H9 (cell line): ENCODE measurements around the gene ZNF804A. TPM values are rescaled to one million over a fixed set of nuclear protein-coding genes. Genes with fewer than 3 reads are reported as not detected.

Experiments
- DNase-seq: peaks from one replicate; pipeline ENCODE4 v3.0.0-alpha.2; 2017
- H2AFZ ChIP-seq: one replicate; pipeline ENCODE4 v1.6.1; 2013; ENCODE audit warnings: mild to moderate bottlenecking, low read length, control low read depth, moderate library complexity
- H2AK5ac ChIP-seq: 2 replicates; pipeline ENCODE4 v1.6.1; 2013; ENCODE audit warnings: low read length, control low read depth, mixed read lengths; ENCODE audit not compliant: insufficient read length
- H2BK120ac ChIP-seq: one replicate; pipeline ENCODE4 v1.6.1; 2013; ENCODE audit warnings: low read depth, mild to moderate bottlenecking, low read length, control low read depth, inconsistent platforms; ENCODE audit not compliant: poor library complexity, severe bottlenecking
- H2BK12ac ChIP-seq: 2 replicates; pipeline ENCODE4 v1.6.1; 2013; ENCODE audit warnings: low read length, control low read depth, mixed read lengths, low read depth; ENCODE audit not compliant: insufficient read length
- H2BK15ac ChIP-seq: 2 replicates; pipeline ENCODE4 v1.6.1; 2013; ENCODE audit warnings: low read depth, low read length, control low read depth
- H2BK20ac ChIP-seq: one replicate; pipeline ENCODE4 v1.6.1; 2013; ENCODE audit warnings: low read depth, mild to moderate bottlenecking, low read length, control low read depth, inconsistent platforms; ENCODE audit not compliant: poor library complexity, severe bottlenecking
- H2BK5ac ChIP-seq: 2 replicates; pipeline ENCODE4 v1.6.1; 2013; ENCODE audit warnings: low read length, control low read depth, mixed read lengths; ENCODE audit not compliant: insufficient read length
- H3K14ac ChIP-seq: 2 replicates; pipeline ENCODE4 v1.6.1; 2013; ENCODE audit warnings: low read length, control low read depth; ENCODE audit not compliant: insufficient read depth
- H3K18ac ChIP-seq: 2 replicates; pipeline ENCODE4 v1.6.1; 2013; ENCODE audit warnings: low read depth, mild to moderate bottlenecking, mixed read lengths, low read length, control low read depth; ENCODE audit not compliant: insufficient read length
- H3K23ac ChIP-seq: 2 replicates; pipeline ENCODE4 v1.6.1; 2013; ENCODE audit warnings: low read length, control low read depth, mixed read lengths, low read depth; ENCODE audit not compliant: insufficient read length
- H3K23me2 ChIP-seq: 2 replicates; pipeline ENCODE4 v1.6.1; 2013; ENCODE audit warnings: low read depth, mild to moderate bottlenecking, mixed read lengths, low read length, control low read depth; ENCODE audit not compliant: insufficient read length, poor library complexity, severe bottlenecking
- H3K27ac ChIP-seq: 2 replicates; pipeline ENCODE4 v1.5.1; 2013; ENCODE audit warnings: low read length, control low read depth, mixed read lengths, low read depth; ENCODE audit not compliant: insufficient read length
- H3K27me3 ChIP-seq: 2 replicates; pipeline ENCODE4 v1.6.1; 2013; ENCODE audit warnings: low read length, control low read depth, inconsistent platforms; ENCODE audit not compliant: insufficient read depth
- H3K4ac ChIP-seq: 2 replicates; pipeline ENCODE4 v1.6.1; 2013; ENCODE audit warnings: low read depth, mild to moderate bottlenecking, control low read depth, inconsistent platforms, low read length, moderate library complexity
- H3K4me1 ChIP-seq: 2 replicates; pipeline ENCODE4 v1.6.1; 2013; ENCODE audit warnings: low read length, control low read depth, inconsistent platforms; ENCODE audit not compliant: insufficient read depth
- H3K4me2 ChIP-seq: 2 replicates; pipeline ENCODE4 v1.6.1; 2013; ENCODE audit warnings: low read length, control low read depth, mixed read lengths; ENCODE audit not compliant: insufficient read length, insufficient read depth
- H3K56ac ChIP-seq: 2 replicates; pipeline ENCODE4 v1.6.1; 2013; ENCODE audit warnings: low read depth, mild to moderate bottlenecking, mixed read lengths, low read length, control low read depth; ENCODE audit not compliant: insufficient read length
- H3K79me1 ChIP-seq: 2 replicates; pipeline ENCODE4 v1.6.1; 2013; ENCODE audit warnings: low read depth, mild to moderate bottlenecking, moderate library complexity, low read length, control low read depth, inconsistent platforms; ENCODE audit not compliant: insufficient read depth, poor library complexity, severe bottlenecking
- H3K79me2 ChIP-seq: 2 replicates; pipeline ENCODE4 v1.6.1; 2013; ENCODE audit warnings: low read length, control low read depth, inconsistent platforms; ENCODE audit not compliant: insufficient read depth
- H3K9ac ChIP-seq: 2 replicates; pipeline ENCODE4 v1.6.1; 2013; ENCODE audit warnings: low read length, control low read depth, mixed read lengths; ENCODE audit not compliant: insufficient read length; ENCODE audit errors: extremely low read depth
- H3K9me3 ChIP-seq: one replicate; pipeline ENCODE4 v1.6.1; 2013; ENCODE audit warnings: low read depth, low read length, inconsistent platforms; ENCODE audit not compliant: control insufficient read depth
- H3T11ph ChIP-seq: one replicate; pipeline ENCODE4 v1.6.1; 2013; ENCODE audit warnings: mild to moderate bottlenecking, low read length, control low read depth, inconsistent platforms
- H4K20me1 ChIP-seq: one replicate; pipeline ENCODE4 v1.6.1; 2013; ENCODE audit not compliant: control insufficient read depth, insufficient read length, insufficient read depth
- H4K5ac ChIP-seq: 2 replicates; pipeline ENCODE4 v1.6.1; 2013; ENCODE audit warnings: low read depth, mild to moderate bottlenecking, mixed read lengths, low read length, control low read depth; ENCODE audit not compliant: insufficient read length
- H4K8ac ChIP-seq: replicated peaks from 2 replicates; pipeline ENCODE4 v1.6.1; 2013; ENCODE audit warnings: low read length, control low read depth, mixed read lengths, low read depth; ENCODE audit not compliant: insufficient read length
- H4K91ac ChIP-seq: 2 replicates; pipeline ENCODE4 v1.6.1; 2013; ENCODE audit warnings: low read depth, mild to moderate bottlenecking, moderate library complexity, mixed read lengths, low read length, control low read depth; ENCODE audit not compliant: insufficient read length
- H3K27ac Mint-ChIP-seq, 3 experiments: 2 replicates in 2 of 3; 3 replicates in 1 of 3; pipeline ENCODE4 v1.8.0; 2020 to 2021; ENCODE audit warnings: mixed read lengths in 3 of 3, mild to moderate bottlenecking in 1 of 3, moderate library complexity in 1 of 3
- H3K27me3 Mint-ChIP-seq: 2 replicates; pipeline ENCODE4 v1.8.0; 2021; ENCODE audit warnings: low read depth, mild to moderate bottlenecking, moderate library complexity, mixed read lengths
- H3K36me3 Mint-ChIP-seq, 3 experiments: 2 replicates in 2 of 3; 3 replicates in 1 of 3; pipeline ENCODE4 v1.8.0; 2020 to 2021; ENCODE audit warnings: low read depth in 3 of 3, mixed read lengths in 3 of 3; ENCODE audit not compliant: insufficient read depth in 1 of 3
- H3K4me1 Mint-ChIP-seq, 2 experiments: 2 replicates each; pipeline ENCODE4 v1.8.0; 2020; ENCODE audit warnings: mixed read lengths in 2 of 2
- H3K4me3 Mint-ChIP-seq, 2 experiments: 2 replicates in 1 of 2; 3 replicates in 1 of 2; pipeline ENCODE4 v1.8.0; 2020 to 2021; ENCODE audit warnings: mild to moderate bottlenecking in 2 of 2, mixed read lengths in 2 of 2, moderate library complexity in 1 of 2
- H3K9me3 Mint-ChIP-seq, 2 experiments: 2 replicates in 1 of 2; 3 replicates in 1 of 2; pipeline ENCODE4 v1.8.0; 2020; ENCODE audit warnings: mild to moderate bottlenecking in 2 of 2, mixed read lengths in 2 of 2, moderate library complexity in 1 of 2
- WGBS: extraction: QIAGEN DNeasy Blood & Tissue Kit; methylation state at CpG from one replicate; pipeline ENCODE4 v1.1.7; 2013; ENCODE audit warnings: missing lambda C conversion rate, low lambda C conversion rate, mixed read lengths; ENCODE audit not compliant: insufficient read length; ENCODE audit errors: extremely low coverage; 5-methylcytosine and 5-hydroxymethylcytosine counted together
- total RNA-seq: library from RNA; stranded (reverse); gene quantifications from 2 replicates; pipeline ENCODE4 v1.2.1, GENCODE V29; 2021
- TF ChIP-seq, protein P1 (sequence below): fragments of 200-600 bp; sonication (generic); conservative IDR thresholded peaks from 3 replicates; pipeline ENCODE4 v1.8.0; 2021; ENCODE audit warnings: antibody characterized with exemption, mild to moderate bottlenecking

The ZNF804A gene
- total RNA-seq, 1 experiment from 2014 or later = not detected

DNA sequence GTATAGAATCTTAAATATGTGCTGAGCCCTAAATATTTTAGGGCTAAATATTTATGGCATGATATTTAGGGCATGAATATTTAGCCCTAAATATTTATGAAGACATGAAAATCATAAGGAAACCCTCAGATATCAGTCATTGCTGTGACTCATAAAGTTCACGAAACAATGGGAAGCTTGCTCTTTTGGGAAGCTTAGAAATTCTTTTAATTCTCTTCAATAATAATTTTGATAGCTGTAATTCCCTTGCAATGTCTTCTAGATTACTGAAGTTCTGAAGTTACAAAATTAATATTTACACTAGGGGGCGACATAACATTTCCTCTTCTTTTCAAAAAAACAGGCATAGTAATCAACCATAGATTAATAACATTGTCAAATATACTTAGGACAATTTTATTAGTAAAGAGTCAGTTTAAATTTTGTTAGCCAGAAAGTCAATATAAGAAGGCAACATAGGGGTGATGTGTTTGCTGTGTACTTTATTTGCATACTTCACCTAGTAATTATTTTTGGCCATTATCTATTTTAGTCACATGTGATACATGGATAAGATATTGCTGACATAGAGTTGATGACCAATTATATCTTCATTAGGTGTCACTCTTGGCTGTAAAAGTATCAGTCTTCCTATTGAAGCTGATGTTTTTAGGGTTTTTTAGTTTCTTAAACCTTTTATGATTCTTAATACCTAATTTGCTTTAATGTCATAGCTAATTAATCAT is 13.2 kb downstream of the ZNF804A start:
- H2BK20ac ChIP-seq = no peak overlapping the region
- H3K9me3 ChIP-seq = no peaks in the 10 kb centered on the region
- H3K23ac ChIP-seq = no peak overlapping the region
- H2BK120ac ChIP-seq = no peak overlapping the region
- H3K56ac ChIP-seq = no peak overlapping the region
- Mint-ChIP-seq H3K4me3 (no peak overlapping the region), H3K9me3 (peaks cover 3 to 4% of the 10 kb centered on the region in 2 experiments; a peak in 3 of 5 replicates), H3K36me3 (no peaks in the 10 kb centered on the region), H3K4me1 (no peaks in the 10 kb centered on the region), H3K27ac (no peak overlapping the region), H3K27me3 (no peaks in the 10 kb centered on the region)
- H2BK5ac ChIP-seq = no peak overlapping the region
- H4K8ac ChIP-seq = no peak overlapping the region
- no peak overlapping the region for H4K5ac ChIP-seq
- TF ChIP-seq, protein P1, sequence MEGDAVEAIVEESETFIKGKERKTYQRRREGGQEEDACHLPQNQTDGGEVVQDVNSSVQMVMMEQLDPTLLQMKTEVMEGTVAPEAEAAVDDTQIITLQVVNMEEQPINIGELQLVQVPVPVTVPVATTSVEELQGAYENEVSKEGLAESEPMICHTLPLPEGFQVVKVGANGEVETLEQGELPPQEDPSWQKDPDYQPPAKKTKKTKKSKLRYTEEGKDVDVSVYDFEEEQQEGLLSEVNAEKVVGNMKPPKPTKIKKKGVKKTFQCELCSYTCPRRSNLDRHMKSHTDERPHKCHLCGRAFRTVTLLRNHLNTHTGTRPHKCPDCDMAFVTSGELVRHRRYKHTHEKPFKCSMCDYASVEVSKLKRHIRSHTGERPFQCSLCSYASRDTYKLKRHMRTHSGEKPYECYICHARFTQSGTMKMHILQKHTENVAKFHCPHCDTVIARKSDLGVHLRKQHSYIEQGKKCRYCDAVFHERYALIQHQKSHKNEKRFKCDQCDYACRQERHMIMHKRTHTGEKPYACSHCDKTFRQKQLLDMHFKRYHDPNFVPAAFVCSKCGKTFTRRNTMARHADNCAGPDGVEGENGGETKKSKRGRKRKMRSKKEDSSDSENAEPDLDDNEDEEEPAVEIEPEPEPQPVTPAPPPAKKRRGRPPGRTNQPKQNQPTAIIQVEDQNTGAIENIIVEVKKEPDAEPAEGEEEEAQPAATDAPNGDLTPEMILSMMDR = peak; percentile 70
- H2BK15ac ChIP-seq = no peak overlapping the region
- no peaks in the 10 kb centered on the region for H3K27me3 ChIP-seq
- H2BK12ac ChIP-seq = no peak overlapping the region
- no peaks in the 10 kb centered on the region for H3K4me1 ChIP-seq
- WGBS = no CpG with 5 or more reads among the region's 2 CpGs
- H2AK5ac ChIP-seq = no peak overlapping the region
- no peak overlapping the region for H3K27ac ChIP-seq
- no peaks in the 10 kb centered on the region for H3K79me1 ChIP-seq
- no peak overlapping the region for H3K18ac ChIP-seq
- H3K23me2 ChIP-seq = no peaks in the 10 kb centered on the region
- DNase-seq = no peak
- H3K4me2 ChIP-seq = no peak overlapping the region
- H3K79me2 ChIP-seq = no peaks in the 10 kb centered on the region
- H3K14ac ChIP-seq = no peak overlapping the region
- H3K9ac ChIP-seq = no peak overlapping the region
- no peaks in the 10 kb centered on the region for H4K20me1 ChIP-seq
- H3K4ac ChIP-seq = no peak overlapping the region
- no peak overlapping the region for H4K91ac ChIP-seq
- H3T11ph ChIP-seq = no peak overlapping the region
- H2AFZ ChIP-seq = no peak overlapping the region
